Pancreas (tissue), 10 donors: ENCODE data around the gene CHSY1. TPM values are rescaled to one million over a fixed set of nuclear protein-coding genes. Genes with fewer than 3 reads are reported as not detected.

Source experiments
- ATAC-seq, 4 donors: fragments of 200-7000 bp; cut with Tn5 transposase; one replicate each; pipeline versions ENCODE4 v1.8.0 to v1.9.1; 2020; ENCODE audit warnings: mild to moderate bottlenecking in 4 of 4, moderate library complexity in 4 of 4
- DNase-seq, 6 donors: peaks; one replicate each; pipeline ENCODE4 v3.0.0-alpha.2; 2020
- FAIRE-seq: peaks from 2 replicates; lab custom pipeline; 2012; peaks lifted over from hg19 to GRCh38; lab: Jason Lieb, UNC
- H3K27ac ChIP-seq, 4 donors: fragments of 200-600 bp; sonication (generic); 1 replicate in 3 of 4; 2 replicates in 1 of 4; pipeline versions ENCODE4 v1.5.0 to v1.8.0; 2020
- H3K27me3 ChIP-seq, 4 donors: fragments of 200-600 bp; one replicate each; pipeline ENCODE4 v1.8.0; 2021
- H3K36me3 ChIP-seq, 3 donors: fragments of 200-600 bp; sonication (generic) in 1 of 3; one replicate each; pipeline versions ENCODE4 v1.5.0 to v1.8.0; 2020 to 2021
- H3K4me1 ChIP-seq, 3 donors: fragments of 200-600 bp; one replicate each; pipeline ENCODE4 v1.8.0; 2021
- H3K4me3 ChIP-seq, 4 donors: fragments of 200-600 bp; sonication (generic) in 2 of 4; one replicate each; pipeline versions ENCODE4 v1.5.0 to v1.8.0; 2020 to 2021
- H3K9me3 ChIP-seq, 4 donors: fragments of 200-600 bp; one replicate each; pipeline ENCODE4 v1.8.0; 2021
- WGBS, 2 donors: extraction: QIAGEN DNeasy Blood & Tissue Kit; methylation state at CpG; one replicate each; pipeline ENCODE4 v1.1.7; 2013; 5-methylcytosine and 5-hydroxymethylcytosine counted together
- intact Hi-C, 3 donors: fragments of 100-400 bp; cut with DNase I; formaldehyde crosslinking; loops; one replicate each; pipeline versions ENCODE4 v1.11.1 to v1.14.2; 2022
- polyA plus RNA-seq, 2 donors: library from polyadenylated mRNA; stranded (reverse); fragments of 200-250 nt; gene quantifications; one replicate each; pipeline ENCODE4 v1.2.3, GENCODE V29; 2013
- total RNA-seq, 6 donors: library from RNA; stranded (reverse); fragmentation: NEBNext Ultra II Directional in 4 of 6; extraction: Animal tissue kit (Norgen Biotek cat#: 25700) in 4 of 6; gene quantifications; one replicate each; pipeline versions ENCODE4 v1.2.1 to v1.2.4, GENCODE V29; 2021 to 2023
- TF ChIP-seq, protein P1 (sequence below), 4 donors: fragments of 200-600 bp; sonication (generic) in 3 of 4; IDR thresholded peaks; one replicate each; pipeline versions ENCODE4 v1.5.0 to v1.8.0; 2021; ENCODE audit warnings: antibody characterized with exemption in 4 of 4
- donor health status: healthy with polysubstance abuse.
- donor health status: DM: no; HTN: no; CAD: no; lungs with moderate emphysema.
- donor health status: DM: no; HTN: no; CAD: no.
- donor health status: control.
- donor health status: control.
- donor health status: Bipolar disorder and iron deficiency.
- donor health status: DM: yes; HTN: yes; CAD: no.
- donor health status: DM: no; HTN: no; CAD: no.
- donor health status: DM: no; HTN: no; CAD: no.
- donor health status: DM: yes; HTN: yes; CAD: no.

The CHSY1 gene
- total and polyA plus RNA-seq, 8 donors: 3.4 to 11.2 (median 5.5) TPM

- DNase-seq (no peak), FAIRE-seq (no peak), ATAC-seq (no peak)
- no peak overlapping the region for H3K4me3 ChIP-seq
- TF ChIP-seq, protein P1, sequence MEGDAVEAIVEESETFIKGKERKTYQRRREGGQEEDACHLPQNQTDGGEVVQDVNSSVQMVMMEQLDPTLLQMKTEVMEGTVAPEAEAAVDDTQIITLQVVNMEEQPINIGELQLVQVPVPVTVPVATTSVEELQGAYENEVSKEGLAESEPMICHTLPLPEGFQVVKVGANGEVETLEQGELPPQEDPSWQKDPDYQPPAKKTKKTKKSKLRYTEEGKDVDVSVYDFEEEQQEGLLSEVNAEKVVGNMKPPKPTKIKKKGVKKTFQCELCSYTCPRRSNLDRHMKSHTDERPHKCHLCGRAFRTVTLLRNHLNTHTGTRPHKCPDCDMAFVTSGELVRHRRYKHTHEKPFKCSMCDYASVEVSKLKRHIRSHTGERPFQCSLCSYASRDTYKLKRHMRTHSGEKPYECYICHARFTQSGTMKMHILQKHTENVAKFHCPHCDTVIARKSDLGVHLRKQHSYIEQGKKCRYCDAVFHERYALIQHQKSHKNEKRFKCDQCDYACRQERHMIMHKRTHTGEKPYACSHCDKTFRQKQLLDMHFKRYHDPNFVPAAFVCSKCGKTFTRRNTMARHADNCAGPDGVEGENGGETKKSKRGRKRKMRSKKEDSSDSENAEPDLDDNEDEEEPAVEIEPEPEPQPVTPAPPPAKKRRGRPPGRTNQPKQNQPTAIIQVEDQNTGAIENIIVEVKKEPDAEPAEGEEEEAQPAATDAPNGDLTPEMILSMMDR (IDR thresholded peaks at IDR 0.05): no peak
- H3K4me1 ChIP-seq: no peaks in the 10 kb centered on the region
- H3K27ac ChIP-seq: no peak overlapping the region
- no peaks in the 10 kb centered on the region for H3K36me3 ChIP-seq
- WGBS, 2 donors: 87 to 91% methylated on average over 2 of the region's 2 CpGs
- no peaks in the 10 kb centered on the region for H3K9me3 ChIP-seq
- no peaks in the 10 kb centered on the region for H3K27me3 ChIP-seq
- intact Hi-C loops: no loop called here
Observed at GRCh38 chr15:101142711-101143110, 109.1 kb downstream of the CHSY1 start.

- H3K36me3 ChIP-seq: no peaks in the 10 kb centered on the region
- H3K4me1 ChIP-seq: no peaks in the 10 kb centered on the region
- TF ChIP-seq, protein P1 (IDR thresholded peaks at IDR 0.05): no peak
- no peaks in the 10 kb centered on the region for H3K27me3 ChIP-seq
- FAIRE-seq (no peak), ATAC-seq (no peak), DNase-seq (no peak)
- intact Hi-C loops: no loop called here
- no peak overlapping the region for H3K4me3 ChIP-seq
- H3K9me3 ChIP-seq: no peaks in the 10 kb centered on the region
- H3K27ac ChIP-seq: no peak overlapping the region
Observed at GRCh38 chr15:101141926-101142527, 109.8 kb downstream of the CHSY1 start.

GRCh38 chr15:101140697-101141065 lies 111.2 kb downstream of the CHSY1 start:
- Histone ChIP-seq H3K27ac (no peak overlapping the region), H3K4me3 (no peak overlapping the region), H3K9me3 (no peaks in the 10 kb centered on the region), H3K36me3 (no peaks in the 10 kb centered on the region), H3K4me1 (no peaks in the 10 kb centered on the region), H3K27me3 (no peaks in the 10 kb centered on the region)
- TF ChIP-seq, protein P1 (IDR thresholded peaks at IDR 0.05): no peak
- FAIRE-seq (no peak), ATAC-seq (no peak), DNase-seq (no peak)
- intact Hi-C loops: no loop called here
- WGBS, 2 donors: 83 to 91% methylated on average over 2 of the region's 2 CpGs

DNA sequence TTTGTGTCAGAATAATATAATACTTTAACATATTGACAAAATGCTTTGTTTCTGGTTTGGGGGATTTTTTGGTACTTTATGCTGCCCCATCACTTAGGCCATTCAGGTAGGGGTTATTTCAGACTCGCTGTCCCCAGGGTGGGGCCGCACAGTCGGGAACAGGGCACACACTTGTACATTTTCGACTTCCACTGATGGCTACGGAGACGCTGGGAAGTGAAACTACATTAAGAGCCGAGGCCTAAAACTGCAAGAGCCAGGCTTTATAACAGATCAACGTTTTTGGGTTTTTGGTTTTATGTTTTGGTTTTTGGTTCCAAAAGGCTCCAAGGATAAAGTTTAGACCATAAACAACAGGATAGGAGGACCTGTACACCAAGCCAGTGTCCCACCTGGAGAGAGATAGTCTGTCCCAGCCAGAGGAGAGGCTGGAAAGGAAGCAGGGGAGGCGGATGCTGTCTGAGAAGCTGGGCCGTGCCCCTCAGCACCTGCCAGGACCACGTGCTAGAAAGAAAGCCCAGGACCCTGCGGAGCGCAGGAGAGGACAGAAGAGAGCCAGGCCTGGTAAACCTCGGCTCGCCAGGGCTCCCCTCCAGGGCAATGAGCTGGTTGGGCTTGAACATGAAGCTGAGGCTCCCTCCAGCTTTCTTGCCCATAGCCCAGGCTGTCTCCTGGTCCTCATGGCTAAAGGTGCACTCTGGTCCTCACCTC lies 111.7 kb downstream of the CHSY1 start:
- FAIRE-seq (no peak), DNase-seq (no peak), ATAC-seq (no peak)
- intact Hi-C loops: no loop called here
- no peaks in the 10 kb centered on the region for H3K4me1 ChIP-seq
- no peaks in the 10 kb centered on the region for H3K9me3 ChIP-seq
- no peak overlapping the region for H3K27ac ChIP-seq
- no peaks in the 10 kb centered on the region for H3K36me3 ChIP-seq
- no peak overlapping the region for H3K4me3 ChIP-seq
- TF ChIP-seq, protein P1 (IDR thresholded peaks at IDR 0.05): no peak
- WGBS, 2 donors: 81 to 87% methylated on average over 15 of the region's 15 CpGs
- H3K27me3 ChIP-seq: no peaks in the 10 kb centered on the region
